GM23338 (cell line): ENCODE data around the gene CT83.

ENCODE experiments used
- EZH2 ChIP-seq: fragments of 200-600 bp; sonication (generic); IDR thresholded peaks from one replicate; pipeline ENCODE4 v1.8.0; 2017; ENCODE audit warnings: antibody characterized with exemption, mild to moderate bottlenecking, low read depth; ENCODE audit not compliant: unreplicated experiment
- TF ChIP-seq, protein P1 (sequence below), 2 experiments: fragments of 200-600 bp in 1 of 2; sonication (generic) in 1 of 2; conservative IDR thresholded peaks; 2 replicates each; pipeline versions ENCODE4 v1.5.1 to v1.6.1; 2016 to 2017; ENCODE audit warnings: antibody characterized with exemption in 2 of 2, low read depth in 2 of 2, mild to moderate bottlenecking in 2 of 2, moderate library complexity in 1 of 2

DNA sequence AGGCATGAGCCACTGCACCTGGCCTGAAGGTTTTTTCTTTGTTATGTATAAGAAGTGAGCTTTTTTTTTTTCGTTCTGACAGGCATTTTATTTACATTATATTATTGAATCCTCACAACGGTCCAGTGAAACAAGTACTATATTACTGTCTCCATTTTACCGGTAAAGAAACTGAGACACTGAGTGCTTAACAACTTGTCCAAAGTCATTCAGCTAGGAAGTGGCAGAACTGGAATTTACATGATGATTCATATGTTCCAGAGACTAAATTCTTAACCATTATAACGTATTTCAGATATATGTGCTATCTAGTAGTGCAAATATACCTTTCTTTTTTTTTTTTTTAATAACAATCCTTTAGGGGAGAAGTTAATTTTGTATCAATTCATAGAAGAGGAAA is 44.8 kb downstream of the CT83 start:
- TF ChIP-seq, protein P1, sequence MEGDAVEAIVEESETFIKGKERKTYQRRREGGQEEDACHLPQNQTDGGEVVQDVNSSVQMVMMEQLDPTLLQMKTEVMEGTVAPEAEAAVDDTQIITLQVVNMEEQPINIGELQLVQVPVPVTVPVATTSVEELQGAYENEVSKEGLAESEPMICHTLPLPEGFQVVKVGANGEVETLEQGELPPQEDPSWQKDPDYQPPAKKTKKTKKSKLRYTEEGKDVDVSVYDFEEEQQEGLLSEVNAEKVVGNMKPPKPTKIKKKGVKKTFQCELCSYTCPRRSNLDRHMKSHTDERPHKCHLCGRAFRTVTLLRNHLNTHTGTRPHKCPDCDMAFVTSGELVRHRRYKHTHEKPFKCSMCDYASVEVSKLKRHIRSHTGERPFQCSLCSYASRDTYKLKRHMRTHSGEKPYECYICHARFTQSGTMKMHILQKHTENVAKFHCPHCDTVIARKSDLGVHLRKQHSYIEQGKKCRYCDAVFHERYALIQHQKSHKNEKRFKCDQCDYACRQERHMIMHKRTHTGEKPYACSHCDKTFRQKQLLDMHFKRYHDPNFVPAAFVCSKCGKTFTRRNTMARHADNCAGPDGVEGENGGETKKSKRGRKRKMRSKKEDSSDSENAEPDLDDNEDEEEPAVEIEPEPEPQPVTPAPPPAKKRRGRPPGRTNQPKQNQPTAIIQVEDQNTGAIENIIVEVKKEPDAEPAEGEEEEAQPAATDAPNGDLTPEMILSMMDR (conservative IDR thresholded peaks at IDR 0.05; ENCODE audit: low read depth in 2 of 2): no peak
- TF ChIP-seq EZH2: no peak
